ENCODE data around the gene TMEM171.

The TMEM171 gene

GRCh38 chr5:73154208-73155006 is 34.0 kb downstream of the TMEM171 start:
- no peak for DNase-seq

DNA sequence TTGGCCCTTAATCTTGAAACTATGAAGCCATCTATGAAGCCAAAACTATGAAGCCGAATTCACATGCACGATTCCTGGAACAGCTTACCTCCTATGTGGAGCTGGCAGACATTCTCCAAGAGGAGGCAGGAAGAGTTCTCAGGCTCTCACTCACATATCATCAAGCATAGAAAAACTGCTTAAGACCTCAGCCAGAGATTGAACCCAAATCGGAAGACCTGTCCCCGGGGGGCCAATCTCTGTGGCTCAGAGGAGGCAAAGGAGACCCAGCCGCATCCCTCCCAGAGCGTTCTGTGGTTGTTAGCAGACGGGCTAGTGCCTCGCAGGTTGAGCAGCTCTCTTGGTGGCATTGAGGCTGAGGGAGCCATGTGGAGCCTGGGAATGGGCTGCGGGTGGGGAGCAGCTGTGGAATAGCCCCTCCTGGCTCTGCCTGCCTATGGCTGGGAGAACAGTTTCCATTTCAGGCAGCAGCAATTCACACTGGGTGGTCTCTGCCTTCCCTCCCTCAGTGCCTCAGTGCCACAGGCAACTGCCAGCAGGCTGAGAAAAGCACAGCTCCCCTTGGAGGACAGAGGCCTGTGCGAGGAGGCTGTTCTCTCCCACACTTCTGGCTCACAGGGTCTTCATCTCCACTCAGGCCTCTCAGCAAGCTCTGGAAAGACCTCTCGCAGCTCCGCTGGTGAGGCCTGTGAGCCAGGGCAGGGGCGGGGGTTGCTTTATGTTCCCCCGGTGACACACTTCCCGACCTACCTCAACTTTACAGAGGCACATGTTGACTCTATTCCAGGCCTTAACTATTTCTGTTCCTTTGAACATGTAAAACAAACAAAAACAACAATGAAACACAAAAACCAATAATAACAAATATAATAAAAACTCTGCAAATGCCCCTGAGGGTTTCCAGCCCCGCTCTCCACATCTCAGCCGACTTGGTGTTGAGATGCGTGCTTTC is 35.2 kb downstream of the TMEM171 start:
- DNase-seq: no peak

- no peak for DNase-seq
These were observed 37.3 kb downstream of the TMEM171 start for GRCh38 chr5:73157414-73158303.

DNA sequence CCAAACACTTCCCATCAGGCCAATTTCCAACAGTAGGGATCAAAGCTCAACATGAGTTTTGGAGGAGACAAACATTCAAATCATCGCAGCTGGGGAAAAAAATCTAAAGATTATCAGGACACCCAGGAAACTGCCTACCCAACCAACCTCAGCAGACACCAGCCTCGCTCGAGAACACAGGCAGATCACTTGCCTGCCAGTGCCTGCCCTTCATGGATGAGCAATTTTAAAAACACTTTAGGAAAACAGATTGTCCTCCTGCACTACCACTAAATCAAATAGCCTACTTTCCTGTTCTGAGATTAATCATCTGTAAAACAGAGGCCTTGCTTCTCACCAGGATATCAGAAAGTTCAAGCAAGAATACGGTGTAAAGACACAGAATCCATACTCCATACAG is 37.9 kb downstream of the TMEM171 start:
- DNase-seq: no peak

- no peak for DNase-seq
These were observed 39.9 kb downstream of the TMEM171 start for GRCh38 chr5:73160239-73160671.

- no peak for DNase-seq
These were observed 50.1 kb downstream of the TMEM171 start for GRCh38 chr5:73170522-73170921.

- no peak for DNase-seq
These were observed 51.1 kb downstream of the TMEM171 start for GRCh38 chr5:73171495-73171894.

GRCh38 chr5:73172951-73173350 is 52.6 kb downstream of the TMEM171 start, which contains the start of gene TMEM174:
TSS of gene TMEM174 (plus strand) at chr5:73173193. CDS start at chr5:73173244, 51 bp downstream.
- DNase-seq: no peak

DNA sequence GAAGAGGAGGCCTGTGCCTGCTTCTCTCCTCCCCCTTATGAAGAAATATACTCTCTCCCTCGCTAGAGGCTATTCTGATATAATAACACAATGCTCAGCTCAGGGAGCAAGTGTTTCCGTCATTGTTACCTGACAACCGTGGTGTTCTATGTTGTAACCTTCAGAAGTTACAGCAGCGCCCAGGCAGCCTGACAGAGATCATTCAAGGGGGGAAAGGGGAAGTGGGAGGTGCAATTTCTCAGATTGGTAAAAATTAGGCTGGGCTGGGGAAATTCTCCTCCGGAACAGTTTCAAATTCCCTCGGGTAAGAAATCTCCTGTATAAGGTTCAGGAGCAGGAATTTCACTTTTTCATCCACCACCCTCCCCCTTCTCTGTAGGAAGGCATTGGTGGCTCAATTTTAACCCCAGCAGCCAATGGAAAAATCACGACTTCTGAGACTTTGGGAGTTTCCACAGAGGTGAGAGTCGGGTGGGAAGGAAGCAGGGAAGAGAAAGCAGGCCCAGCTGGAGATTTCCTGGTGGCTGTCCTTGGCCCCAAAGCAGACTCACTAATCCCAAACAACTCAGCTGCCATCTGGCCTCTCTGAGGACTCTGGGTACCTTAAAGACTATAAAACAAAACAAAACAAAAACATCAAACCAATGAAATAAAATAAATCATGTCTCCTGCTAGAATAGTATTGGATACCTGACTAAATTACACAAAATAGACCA is 53.9 kb downstream of the TMEM171 start:
- DNase-seq: no peak

DNA sequence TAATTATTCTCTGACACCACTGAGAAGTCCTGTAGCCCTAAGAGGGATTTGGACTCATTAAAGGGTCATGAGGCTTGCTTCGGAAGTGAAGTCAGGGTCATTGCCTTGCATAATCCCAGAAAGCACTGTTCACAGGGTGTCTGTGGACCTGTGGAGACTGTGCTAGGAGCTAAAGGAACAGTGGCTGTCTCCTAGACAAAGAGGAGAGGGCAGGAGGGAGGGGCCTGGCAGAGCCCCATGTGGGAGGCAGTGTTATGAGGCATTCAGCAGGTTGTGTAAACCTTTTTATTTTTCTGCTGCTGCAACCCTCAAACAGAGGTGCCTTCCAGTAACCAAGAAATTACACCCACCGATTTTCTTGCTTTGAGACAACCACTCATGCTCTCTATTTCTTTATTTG is 55.9 kb downstream of the TMEM171 start:
- no peak for DNase-seq

- no peak for DNase-seq
These were observed 57.9 kb downstream of the TMEM171 start for GRCh38 chr5:73178265-73178664.

GRCh38 chr5:73179730-73180129 is 59.4 kb downstream of the TMEM171 start:
- DNase-seq: no peak

- DNase-seq: no peak
These were observed 60.2 kb downstream of the TMEM171 start for GRCh38 chr5:73180566-73180965.

All from COR-L47 (cell line).